Stimulated activated CD4-positive, alpha-beta T cell treated with anti-CD3 and anti-CD28 coated beads, Interleukin-2, amount 100 ng/mL, for 48 hours (primary cell): ENCODE results near the gene FOXD4L5.
"Not testable (repeated sequence)": the region's sequence is repeated elsewhere in the genome, so short reads cannot be mapped to it uniquely, and the experiment has no call there.

Source experiments
- DNase-seq, 2 donors: peaks; one replicate each; pipeline ENCODE4 v3.0.0-alpha.2; 2020

FOXD4L5 gene

DNA sequence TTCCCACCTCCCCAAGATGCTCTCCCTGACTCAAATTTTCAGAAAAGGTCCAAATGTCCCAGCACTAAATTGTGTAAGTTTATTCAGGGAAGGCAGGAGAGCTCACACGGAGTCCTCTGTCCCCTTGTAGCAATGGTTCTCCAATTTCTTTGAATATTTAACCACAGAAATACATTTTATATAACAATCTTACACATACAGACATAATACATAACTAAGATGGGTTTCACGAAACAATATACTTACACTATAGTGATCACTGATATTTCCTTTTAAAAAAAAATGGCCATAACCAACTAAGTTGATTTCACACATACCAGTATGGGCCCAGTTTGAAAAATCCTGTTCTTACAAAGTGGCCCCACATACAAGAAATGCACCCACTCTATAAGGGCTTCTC lies at the start of gene FOXD4L5:
FOXD4L5 (minus strand) TSS at position 101 of the 400 bp plus-strand sequence. CDS start 832 bp downstream, outside the sequence.
- DNase-seq = not testable (repeated sequence)

DNA sequence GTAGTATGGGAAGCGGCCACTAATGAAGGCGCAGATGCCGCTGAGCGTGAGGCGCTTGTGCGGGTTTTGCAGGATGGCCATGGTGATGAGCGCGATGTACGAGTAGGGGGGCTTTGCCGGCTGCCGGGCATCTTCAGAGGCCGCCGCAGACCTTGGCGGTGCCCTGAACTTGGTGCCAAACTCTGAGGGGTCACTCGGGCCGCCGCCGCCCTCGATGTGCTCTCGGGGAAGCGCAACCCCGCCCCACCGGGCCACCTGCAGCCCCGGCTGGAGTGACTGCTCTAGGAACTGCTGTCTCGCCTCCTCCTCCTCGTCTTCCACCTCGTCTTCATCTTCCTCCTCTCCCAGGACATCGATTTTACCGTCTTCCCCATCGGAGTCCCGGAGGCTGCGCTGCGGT lies 1.1 kb downstream of the FOXD4L5 start:
- DNase-seq = not testable (repeated sequence)

DNA sequence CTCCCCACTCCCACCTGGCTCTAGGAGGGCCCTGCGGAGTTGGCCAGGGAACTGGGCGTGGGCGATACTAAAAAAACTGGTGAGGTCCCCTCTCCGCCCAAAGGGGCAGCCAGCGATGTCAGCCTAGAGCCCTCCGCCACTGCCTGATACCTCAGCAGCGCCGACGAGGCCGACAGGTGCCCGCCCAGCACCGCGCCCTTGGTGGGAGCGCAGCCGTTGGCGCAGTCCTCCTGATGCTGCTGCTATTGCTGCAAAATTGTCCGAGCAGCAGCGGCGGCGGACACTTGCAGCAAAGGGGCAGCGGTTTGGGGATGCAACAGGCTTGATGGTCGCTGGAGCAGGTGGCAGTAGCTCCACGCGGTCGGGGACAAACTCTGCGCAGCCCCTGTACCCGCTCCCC lies 2.0 kb downstream of the FOXD4L5 start:
- DNase-seq = not testable (repeated sequence)
